ENCODE results near the gene GAD1. TPM values are rescaled to one million over a fixed set of nuclear protein-coding genes. Genes with fewer than 3 reads are reported as not detected.

The GAD1 gene
- total RNA-seq, 2 donors from 2014 or later: 12.8 to 26.3 TPM

- TF ChIP-seq CTCF (conservative IDR thresholded peaks at IDR 0.05): no peak
- peaks cover 8% of the 10 kb centered on the region for H3K4me1 Mint-ChIP-seq
- WGBS, 2 experiments (ENCODE audit: insufficient coverage in 1 of 2, insufficient read length in 1 of 2): 91 to 97% methylated on average over 3 to 4 of the region's 4 CpGs
- Histone ChIP-seq H3K4me3 (ENCODE audit: low read length) (no peak overlapping the region), H3K36me3 (ENCODE audit: control insufficient read depth, insufficient read depth, low read length) (peaks cover 23% of the 10 kb centered on the region), H3K9ac (ENCODE audit: extremely low read depth, low read length, poor library complexity, severe bottlenecking) (no peak overlapping the region), H3K9me3 (ENCODE audit: control insufficient read depth, low read length) (no peaks in the 10 kb centered on the region), H3K27me3 (ENCODE audit: control insufficient read depth, insufficient read depth, low read length, poor library complexity, severe bottlenecking) (no peaks in the 10 kb centered on the region), H3K27ac (ENCODE audit: low read depth, low read length) (no peak overlapping the region), H3K4me1 (ENCODE audit: control insufficient read depth, insufficient read depth, low read length) (no peaks in the 10 kb centered on the region)
- DNase-seq: no peak
- no peaks in the 10 kb centered on the region for H3K9me3 Mint-ChIP-seq
- H3K27me3 Mint-ChIP-seq (ENCODE audit: insufficient read depth): no peaks in the 10 kb centered on the region
- H3K4me3 Mint-ChIP-seq: no peak overlapping the region
- H3K36me3 Mint-ChIP-seq (ENCODE audit: low read depth): peaks cover 38% of the 10 kb centered on the region
- no peak overlapping the region for H3K27ac Mint-ChIP-seq
These were observed 24.1 kb downstream of the GAD1 start for GRCh38 chr2:170840717-170841210.

GRCh38 chr2:170842785-170843184, 26.1 kb downstream of the GAD1 start:
- no peak for DNase-seq
- Histone ChIP-seq H3K36me3 (ENCODE audit: control insufficient read depth, insufficient read depth, low read length) (peaks cover 17% of the 10 kb centered on the region), H3K4me1 (ENCODE audit: control insufficient read depth, insufficient read depth, low read length) (no peaks in the 10 kb centered on the region), H3K9ac (ENCODE audit: extremely low read depth, low read length, poor library complexity, severe bottlenecking) (no peak overlapping the region), H3K27ac (ENCODE audit: low read depth, low read length) (no peak overlapping the region), H3K9me3 (ENCODE audit: control insufficient read depth, low read length) (no peaks in the 10 kb centered on the region), H3K4me3 (ENCODE audit: low read length) (no peak overlapping the region), H3K27me3 (ENCODE audit: control insufficient read depth, insufficient read depth, low read length, poor library complexity, severe bottlenecking) (no peaks in the 10 kb centered on the region)
- peaks cover 8% of the 10 kb centered on the region for H3K4me1 Mint-ChIP-seq
- H3K36me3 Mint-ChIP-seq (ENCODE audit: low read depth): peaks cover 44% of the 10 kb centered on the region
- 90 to 100% methylated on average over 2 of the region's 2 CpGs for WGBS, 2 experiments (ENCODE audit: insufficient coverage in 1 of 2, insufficient read length in 1 of 2)
- no peak overlapping the region for H3K27ac Mint-ChIP-seq
- no peaks in the 10 kb centered on the region for H3K9me3 Mint-ChIP-seq
- H3K4me3 Mint-ChIP-seq: no peak overlapping the region
- TF ChIP-seq CTCF (conservative IDR thresholded peaks at IDR 0.05): no peak
- no peaks in the 10 kb centered on the region for H3K27me3 Mint-ChIP-seq (ENCODE audit: insufficient read depth)

- H3K36me3 Mint-ChIP-seq (ENCODE audit: low read depth): peaks cover 44% of the 10 kb centered on the region
These were observed 27.0 kb downstream of the GAD1 start for GRCh38 chr2:170843656-170844055.

More at GRCh38 chr2:170843656-170844055, 27.0 kb downstream of the GAD1 start:
- Histone ChIP-seq H3K27me3 (ENCODE audit: control insufficient read depth, insufficient read depth, low read length, poor library complexity, severe bottlenecking) (no peaks in the 10 kb centered on the region), H3K27ac (ENCODE audit: low read depth, low read length) (no peak overlapping the region), H3K9ac (ENCODE audit: extremely low read depth, low read length, poor library complexity, severe bottlenecking) (no peak overlapping the region), H3K36me3 (ENCODE audit: control insufficient read depth, insufficient read depth, low read length) (peaks cover 18% of the 10 kb centered on the region), H3K4me1 (ENCODE audit: control insufficient read depth, insufficient read depth, low read length) (no peaks in the 10 kb centered on the region), H3K9me3 (ENCODE audit: control insufficient read depth, low read length) (no peaks in the 10 kb centered on the region), H3K4me3 (ENCODE audit: low read length) (no peak overlapping the region)
- WGBS, 2 experiments (ENCODE audit: insufficient coverage in 1 of 2, insufficient read length in 1 of 2): 89% methylated on average over 2 of the region's 2 CpGs; no CpG with 5 or more reads in 1 of the 2 experiments
- Mint-ChIP-seq H3K4me3 (no peak overlapping the region), H3K27ac (no peak overlapping the region), H3K9me3 (no peaks in the 10 kb centered on the region), H3K4me1 (peaks cover 8% of the 10 kb centered on the region), H3K27me3 (ENCODE audit: insufficient read depth) (no peaks in the 10 kb centered on the region)
- no peak for DNase-seq
- no peak for TF ChIP-seq CTCF (conservative IDR thresholded peaks at IDR 0.05)

All from endodermal cell (in vitro differentiated cells).